ENCODE measurements around the gene SARDH. TPM values are rescaled to one million over a fixed set of nuclear protein-coding genes. Genes with fewer than 3 reads are reported as not detected.
"Not testable (repeated sequence)": the region's sequence is repeated elsewhere in the genome, so short reads cannot be mapped to it uniquely, and the experiment has no call there.

Gene SARDH
- total RNA-seq, 2 donors from 2014 or later = 0.88 to 1.4 TPM

GRCh38 chr9:133777871-133778270, 39.7 kb upstream of the SARDH start:
- DNase-seq = no peak
- intact Hi-C loops (cut with DNase I) = no loop called here
- no peak for ATAC-seq

- intact Hi-C loops (cut with DNase I) = no loop called here
- DNase-seq = no peak
- no peak for ATAC-seq
These were observed 39.1 kb upstream of the SARDH start for GRCh38 chr9:133777068-133777791.

- intact Hi-C loops (cut with DNase I) = no loop called here
- no peak for ATAC-seq
- peak; percentile 15 for DNase-seq
These were observed 38.1 kb upstream of the SARDH start for GRCh38 chr9:133775951-133776905.

GRCh38 chr9:133775291-133775690, 37.1 kb upstream of the SARDH start:
- intact Hi-C loops (cut with DNase I) = no loop called here
- no peak for DNase-seq
- no peak for ATAC-seq

GRCh38 chr9:133774799-133775198, 36.6 kb upstream of the SARDH start:
- DNase-seq = no peak

GRCh38 chr9:133773889-133774655, 35.9 kb upstream of the SARDH start:
- intact Hi-C loops (cut with DNase I) = no loop called here
- DNase-seq (no peak), ATAC-seq (no peak)

More at GRCh38 chr9:133774799-133775198, 36.6 kb upstream of the SARDH start:
- ATAC-seq = no peak
- intact Hi-C loops (cut with DNase I) = no loop called here

GRCh38 chr9:133772581-133772980, 34.4 kb upstream of the SARDH start:
- DNase-seq (no peak), ATAC-seq (no peak)
- intact Hi-C loops (cut with DNase I) = no loop called here

- ATAC-seq (no peak), DNase-seq (no peak)
- intact Hi-C loops (cut with DNase I) = no loop called here
These were observed 33.6 kb upstream of the SARDH start for GRCh38 chr9:133771486-133772482.

GRCh38 chr9:133770076-133770777, 32.1 kb upstream of the SARDH start:
- intact Hi-C loops (cut with DNase I) = no loop called here
- peak; percentile 18 for DNase-seq
- peak in 1 of 2 donors; percentile 11 for ATAC-seq

- no peak for DNase-seq
- intact Hi-C loops (cut with DNase I) = no loop called here
- ATAC-seq = peak in 1 of 2 donors; percentile 16
These were observed 31.4 kb upstream of the SARDH start for GRCh38 chr9:133769511-133770075.

GRCh38 chr9:133768859-133769510, 30.8 kb upstream of the SARDH start:
- ATAC-seq (peak in 1 of 2 donors; percentile 44), DNase-seq (no peak)
- intact Hi-C loops (cut with DNase I) = no loop called here

GRCh38 chr9:133768371-133768858, 30.3 kb upstream of the SARDH start:
- DNase-seq = no peak
- ATAC-seq = no peak
- intact Hi-C loops (cut with DNase I) = no loop called here

- no peak for ATAC-seq
- intact Hi-C loops (cut with DNase I) = no loop called here
- DNase-seq = no peak
These were observed 29.5 kb upstream of the SARDH start for GRCh38 chr9:133767625-133768024.

GRCh38 chr9:133767008-133767407, 28.9 kb upstream of the SARDH start:
- ATAC-seq = no peak
- intact Hi-C loops (cut with DNase I) = no loop called here
- DNase-seq = no peak

GRCh38 chr9:133766234-133766633, 28.1 kb upstream of the SARDH start:
- DNase-seq; intact Hi-C loops (cut with DNase I): not testable (repeated sequence)

GRCh38 chr9:133763272-133764183, 25.4 kb upstream of the SARDH start:
- intact Hi-C loops (cut with DNase I) = no loop called here
- DNase-seq = no peak
- ATAC-seq = no peak

More at GRCh38 chr9:133766234-133766633, 28.1 kb upstream of the SARDH start:
- ATAC-seq = not testable (repeated sequence)

All from left cardiac atrium (tissue), 4 donors.